NCI-H2081 treated with DMSO at 0.1 percent for 48 hours (cell line): ENCODE data around the gene MPP7.

Source experiments
- DNase-seq: peaks from one replicate; lab custom pipeline; 2025; lab: John Stamatoyannopoulos, UW

Gene MPP7

GRCh38 chr10:28305553-28305952 is 2.7 kb upstream of the MPP7 start:
- DNase-seq, result no peak

- DNase-seq, result no peak
Measured at GRCh38 chr10:28304032-28304571, 1.2 kb upstream of the MPP7 start.

GRCh38 chr10:28302012-28302637 is 739 bp downstream of the MPP7 start:
- DNase-seq, result no peak

GRCh38 chr10:28300027-28300426 is 2.8 kb downstream of the MPP7 start:
- no peak for DNase-seq

- DNase-seq, result no peak
Measured at GRCh38 chr10:28298951-28299350, 3.9 kb downstream of the MPP7 start.

- DNase-seq, result no peak
Measured at GRCh38 chr10:28296023-28296422, 6.8 kb downstream of the MPP7 start.

GRCh38 chr10:28295336-28295735 is 7.5 kb downstream of the MPP7 start:
- no peak for DNase-seq

- DNase-seq, result no peak
Measured at GRCh38 chr10:28294809-28295208, 8.1 kb downstream of the MPP7 start.

- DNase-seq, result no peak
Measured at GRCh38 chr10:28294169-28294532, 8.7 kb downstream of the MPP7 start.

- DNase-seq, result no peak
Measured at GRCh38 chr10:28293236-28294168, 9.4 kb downstream of the MPP7 start.

- no peak for DNase-seq
Measured at GRCh38 chr10:28291881-28292297, 11.0 kb downstream of the MPP7 start.

- no peak for DNase-seq
Measured at GRCh38 chr10:28285816-28286215, 17.0 kb downstream of the MPP7 start.

- no peak for DNase-seq
Measured at GRCh38 chr10:28284126-28284525, 18.7 kb downstream of the MPP7 start.

GRCh38 chr10:28283251-28283650 is 19.6 kb downstream of the MPP7 start:
- DNase-seq, result no peak

GRCh38 chr10:28282336-28282735 is 20.5 kb downstream of the MPP7 start:
- no peak for DNase-seq

- no peak for DNase-seq
Measured at GRCh38 chr10:28281726-28282315, 21.0 kb downstream of the MPP7 start.

GRCh38 chr10:28280652-28281051 is 22.2 kb downstream of the MPP7 start:
- DNase-seq, result no peak

- no peak for DNase-seq
Measured at GRCh38 chr10:28279878-28280277, 23.0 kb downstream of the MPP7 start.

- no peak for DNase-seq
Measured at GRCh38 chr10:28278842-28279241, 24.0 kb downstream of the MPP7 start.

- DNase-seq, result no peak
Measured at GRCh38 chr10:28276384-28276783, 26.5 kb downstream of the MPP7 start.

GRCh38 chr10:28274475-28274874 is 28.4 kb downstream of the MPP7 start:
- no peak for DNase-seq

GRCh38 chr10:28273343-28273742 is 29.5 kb downstream of the MPP7 start:
- DNase-seq, result no peak
